GM12878 (cell line): ENCODE measurements around the gene CD34. TPM values are rescaled to one million over a fixed set of nuclear protein-coding genes. Genes with fewer than 3 reads are reported as not detected.

Experiments used
- ETV6 ChIP-seq, 2 experiments: fragments of 450-650 bp in 1 of 2; IDR thresholded peaks in 1 of 2; conservative IDR thresholded peaks in 1 of 2; 2 replicates each; pipeline ENCODE4 v1.6.1; 2014; ENCODE audit warnings: antibody characterized with exemption in 1 of 2, borderline replicate concordance in 1 of 2, low read depth in 1 of 2, mild to moderate bottlenecking in 1 of 2, moderate library complexity in 1 of 2
- GATAD2B ChIP-seq: fragments of 450-650 bp; conservative IDR thresholded peaks from 2 replicates; pipeline ENCODE4 v1.6.1; 2017; ENCODE audit warnings: low read depth, mild to moderate bottlenecking, moderate library complexity
- HDAC2 ChIP-seq: fragments of 200-600 bp; sonication (generic); IDR thresholded peaks from 2 replicates; pipeline ENCODE4 v1.6.1; 2017
- IKZF1 ChIP-seq: fragments of 450-650 bp; conservative IDR thresholded peaks from 2 replicates; pipeline ENCODE4 v1.6.1; 2017; ENCODE audit warnings: antibody characterized with exemption, mild to moderate bottlenecking
- NBN ChIP-seq: fragments of 450-650 bp; IDR thresholded peaks from 2 replicates; pipeline ENCODE4 v1.6.1; 2016
- NFYA ChIP-seq: IDR thresholded peaks from 2 replicates; pipeline ENCODE4 v1.6.1; 2011; ENCODE audit warnings: low read depth, mild to moderate bottlenecking, low read length, improper control_type of control experiment, borderline replicate concordance
- PAX8 ChIP-seq: fragments of 450-650 bp; IDR thresholded peaks from 2 replicates; pipeline ENCODE4 v1.6.1; 2017; ENCODE audit warnings: mild to moderate bottlenecking, moderate library complexity
- PML ChIP-seq: IDR thresholded peaks from 2 replicates; pipeline ENCODE4 v1.6.1; 2012; ENCODE audit warnings: low read length, inconsistent platforms
- POLR2AphosphoS2 ChIP-seq: IDR thresholded peaks from 2 replicates; pipeline ENCODE4 v1.6.1; 2011; ENCODE audit warnings: low read depth, mild to moderate bottlenecking, low read length, improper control_type of control experiment, moderate library complexity
- PRDM15 ChIP-seq: fragments of 450-650 bp; formaldehyde crosslinking; IDR thresholded peaks from 2 replicates; pipeline ENCODE4 v1.4.0; 2020; ENCODE audit warnings: mild to moderate bottlenecking, moderate library complexity
- RELA ChIP-seq: fragments of 450-650 bp; IDR thresholded peaks from 2 replicates; pipeline ENCODE4 v1.8.0; 2014; ENCODE audit warnings: borderline replicate concordance; ENCODE audit not compliant: partially characterized antibody
- RFX5 ChIP-seq: IDR thresholded peaks from 2 replicates; pipeline ENCODE4 v1.6.1; 2011; ENCODE audit warnings: low read depth, low read length, improper control_type of control experiment
- SMARCA5 ChIP-seq: fragments of 450-650 bp; IDR thresholded peaks from 2 replicates; pipeline ENCODE4 v1.6.1; 2017; ENCODE audit warnings: mild to moderate bottlenecking
- SMC3 ChIP-seq: IDR thresholded peaks from 2 replicates; pipeline ENCODE4 v1.6.1; 2011; ENCODE audit warnings: low read length, improper control_type of control experiment, borderline replicate concordance
- TBL1XR1 ChIP-seq: IDR thresholded peaks from 2 replicates; pipeline ENCODE4 v1.6.1; 2012; ENCODE audit warnings: low read depth, low read length, improper control_type of control experiment
- WRNIP1 ChIP-seq: IDR thresholded peaks from 2 replicates; pipeline ENCODE4 v1.6.1; 2011; ENCODE audit warnings: low read depth, low read length, improper control_type of control experiment, borderline replicate concordance
- YBX1 ChIP-seq: fragments of 450-650 bp; IDR thresholded peaks from 2 replicates; pipeline ENCODE4 v1.6.1; 2016; ENCODE audit warnings: antibody characterized with exemption
- YY1 ChIP-seq: IDR thresholded peaks from 2 replicates; pipeline ENCODE4 v1.6.1; 2011; ENCODE audit warnings: low read depth, mild to moderate bottlenecking, low read length
- polyA plus RNA-seq, 11 experiments: library from polyadenylated mRNA; depleted of rRNA in 4 of 11; unstranded in 6 of 11; stranded (reverse) in 5 of 11; fragments of >200 nt; fragmentation: Nextera tagmentation in 4 of 11; fragmentation: Illumina TruSeq in 1 of 11; extraction: Ambion mirVana in 4 of 11; extraction: Trizol in 1 of 11; gene quantifications; 1 replicate in 1 of 11; 2 replicates in 10 of 11; pipeline versions ENCODE4 v1.2.1 to v1.2.3, GENCODE V29; 2011 to 2016; ENCODE audit warnings: inconsistent platforms in 2 of 11, missing spikeins in 2 of 11, low read depth in 1 of 11
- total RNA-seq, 4 experiments: library from RNA; depleted of rRNA in 3 of 4; stranded (reverse); fragments of >200 nt in 3 of 4; fragmentation: Illumina TruSeq in 1 of 4; extraction: Trizol in 1 of 4; gene quantifications; 2 replicates each; pipeline versions ENCODE4 v1.2.1 to v1.2.3, GENCODE V29; 2013 to 2021
- TF ChIP-seq, protein P1 (sequence below): fragments of 450-650 bp; IDR thresholded peaks from 2 replicates; pipeline ENCODE4 v1.6.1; 2017; ENCODE audit warnings: mild to moderate bottlenecking, moderate library complexity
- TF ChIP-seq, protein P2 (sequence below): IDR thresholded peaks from 2 replicates; pipeline ENCODE4 v1.6.1; 2011; ENCODE audit warnings: low read depth, mild to moderate bottlenecking, low read length, moderate library complexity, borderline replicate concordance; ENCODE audit errors: extremely low read depth

The CD34 gene
- total and polyA plus RNA-seq, 10 of the 15 experiments (the other 5 are each of a cell fraction or from before 2014, with no cell fraction given): under 0.01 to 0.08 (median 0.02) TPM; not detected in 6

GRCh38 chr1:207861442-207862177 lies 49.3 kb downstream of the CD34 start (continued):
- 0 out of 4 replicates have a peak, but pooled peaks of 1 of the 2 experiments have one; percentile 35 for TF ChIP-seq ETV6 (conservative IDR thresholded peaks at IDR 0.05 in 1 of 2, IDR thresholded peaks at IDR 0.05 in 1 of 2; ENCODE audit: borderline replicate concordance in 1 of 2, low read depth in 1 of 2)
- 0 out of 2 replicates have a peak, but pooled peaks have one; percentile 55 for TF ChIP-seq GATAD2B
- TF ChIP-seq PML: no peak
- no peak for TF ChIP-seq YY1
- TF ChIP-seq RELA: no peak
- TF ChIP-seq RFX5: no peak
- TF ChIP-seq SMARCA5: no peak
- TF ChIP-seq YBX1: no peak
- no peak for TF ChIP-seq NFYA
- TF ChIP-seq WRNIP1: no peak
- TF ChIP-seq PAX8: no peak
- no peak for TF ChIP-seq SMC3
- TF ChIP-seq PRDM15 (CRISPR knock-in tag): no peak
- TF ChIP-seq, protein P1, sequence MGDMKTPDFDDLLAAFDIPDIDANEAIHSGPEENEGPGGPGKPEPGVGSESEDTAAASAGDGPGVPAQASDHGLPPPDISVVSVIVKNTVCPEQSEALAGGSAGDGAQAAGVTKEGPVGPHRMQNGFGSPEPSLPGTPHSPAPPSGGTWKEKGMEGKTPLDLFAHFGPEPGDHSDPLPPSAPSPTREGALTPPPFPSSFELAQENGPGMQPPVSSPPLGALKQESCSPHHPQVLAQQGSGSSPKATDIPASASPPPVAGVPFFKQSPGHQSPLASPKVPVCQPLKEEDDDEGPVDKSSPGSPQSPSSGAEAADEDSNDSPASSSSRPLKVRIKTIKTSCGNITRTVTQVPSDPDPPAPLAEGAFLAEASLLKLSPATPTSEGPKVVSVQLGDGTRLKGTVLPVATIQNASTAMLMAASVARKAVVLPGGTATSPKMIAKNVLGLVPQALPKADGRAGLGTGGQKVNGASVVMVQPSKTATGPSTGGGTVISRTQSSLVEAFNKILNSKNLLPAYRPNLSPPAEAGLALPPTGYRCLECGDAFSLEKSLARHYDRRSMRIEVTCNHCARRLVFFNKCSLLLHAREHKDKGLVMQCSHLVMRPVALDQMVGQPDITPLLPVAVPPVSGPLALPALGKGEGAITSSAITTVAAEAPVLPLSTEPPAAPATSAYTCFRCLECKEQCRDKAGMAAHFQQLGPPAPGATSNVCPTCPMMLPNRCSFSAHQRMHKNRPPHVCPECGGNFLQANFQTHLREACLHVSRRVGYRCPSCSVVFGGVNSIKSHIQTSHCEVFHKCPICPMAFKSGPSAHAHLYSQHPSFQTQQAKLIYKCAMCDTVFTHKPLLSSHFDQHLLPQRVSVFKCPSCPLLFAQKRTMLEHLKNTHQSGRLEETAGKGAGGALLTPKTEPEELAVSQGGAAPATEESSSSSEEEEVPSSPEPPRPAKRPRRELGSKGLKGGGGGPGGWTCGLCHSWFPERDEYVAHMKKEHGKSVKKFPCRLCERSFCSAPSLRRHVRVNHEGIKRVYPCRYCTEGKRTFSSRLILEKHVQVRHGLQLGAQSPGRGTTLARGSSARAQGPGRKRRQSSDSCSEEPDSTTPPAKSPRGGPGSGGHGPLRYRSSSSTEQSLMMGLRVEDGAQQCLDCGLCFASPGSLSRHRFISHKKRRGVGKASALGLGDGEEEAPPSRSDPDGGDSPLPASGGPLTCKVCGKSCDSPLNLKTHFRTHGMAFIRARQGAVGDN: peak; percentile 98
- TF ChIP-seq TBL1XR1: no peak
- peak; percentile 78 for TF ChIP-seq IKZF1
- TF ChIP-seq NBN: peak; percentile 71; the same call in 1 of the 2 replicates
- TF ChIP-seq, protein P2, sequence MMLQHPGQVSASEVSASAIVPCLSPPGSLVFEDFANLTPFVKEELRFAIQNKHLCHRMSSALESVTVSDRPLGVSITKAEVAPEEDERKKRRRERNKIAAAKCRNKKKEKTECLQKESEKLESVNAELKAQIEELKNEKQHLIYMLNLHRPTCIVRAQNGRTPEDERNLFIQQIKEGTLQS: no peak
- no peak for TF ChIP-seq HDAC2
- no peak for TF ChIP-seq POLR2AphosphoS2
